HG02642 (cell line): ENCODE measurements around the gene SIGLEC6.

ENCODE experiments used
- ATAC-seq: cut with Tn5 transposase; IDR thresholded peaks from one replicate; pipeline ENCODE4 v1.9.1; 2021; ENCODE audit warnings: mild to moderate bottlenecking; ENCODE audit not compliant: unreplicated experiment, poor library complexity

The SIGLEC6 gene

GRCh38 chr19:51479531-51480331 is 51.7 kb downstream of the SIGLEC6 start:
- no peak for ATAC-seq

- ATAC-seq: no peak
These were observed 52.9 kb downstream of the SIGLEC6 start, which contains the start of gene CEACAM18 for GRCh38 chr19:51478381-51479234. Gene CEACAM18 (plus strand): TSS chr19:51478539.

GRCh38 chr19:51477344-51477743 is 54.1 kb downstream of the SIGLEC6 start:
- no peak for ATAC-seq

- no peak for ATAC-seq
These were observed 55.3 kb downstream of the SIGLEC6 start for GRCh38 chr19:51476164-51476563.

- ATAC-seq: no peak
These were observed 58.3 kb downstream of the SIGLEC6 start for GRCh38 chr19:51473009-51473707.

GRCh38 chr19:51472607-51473006 is 58.9 kb downstream of the SIGLEC6 start:
- no peak for ATAC-seq

GRCh38 chr19:51471527-51471926 is 59.9 kb downstream of the SIGLEC6 start:
- ATAC-seq: no peak

GRCh38 chr19:51470966-51471365 is 60.5 kb downstream of the SIGLEC6 start:
- no peak for ATAC-seq

- no peak for ATAC-seq
These were observed 61.8 kb downstream of the SIGLEC6 start for GRCh38 chr19:51469629-51470028.

- ATAC-seq: no peak
These were observed 62.3 kb downstream of the SIGLEC6 start for GRCh38 chr19:51469162-51469561.

- ATAC-seq: no peak
These were observed 62.9 kb downstream of the SIGLEC6 start for GRCh38 chr19:51468545-51468920.

- ATAC-seq: no peak
These were observed 63.5 kb downstream of the SIGLEC6 start for GRCh38 chr19:51467864-51468544.
